HTERT RPE-1 (cell line): ENCODE data around the gene PPIE.

Experiments
- in situ Hi-C: fragments of 300-500 bp; cut with MboI; formaldehyde crosslinking; loops from 4 replicates; pipeline ENCODE4 v1.14.3; 2020; ENCODE audit warnings: low sequenced_read_pairs

Gene PPIE

DNA sequence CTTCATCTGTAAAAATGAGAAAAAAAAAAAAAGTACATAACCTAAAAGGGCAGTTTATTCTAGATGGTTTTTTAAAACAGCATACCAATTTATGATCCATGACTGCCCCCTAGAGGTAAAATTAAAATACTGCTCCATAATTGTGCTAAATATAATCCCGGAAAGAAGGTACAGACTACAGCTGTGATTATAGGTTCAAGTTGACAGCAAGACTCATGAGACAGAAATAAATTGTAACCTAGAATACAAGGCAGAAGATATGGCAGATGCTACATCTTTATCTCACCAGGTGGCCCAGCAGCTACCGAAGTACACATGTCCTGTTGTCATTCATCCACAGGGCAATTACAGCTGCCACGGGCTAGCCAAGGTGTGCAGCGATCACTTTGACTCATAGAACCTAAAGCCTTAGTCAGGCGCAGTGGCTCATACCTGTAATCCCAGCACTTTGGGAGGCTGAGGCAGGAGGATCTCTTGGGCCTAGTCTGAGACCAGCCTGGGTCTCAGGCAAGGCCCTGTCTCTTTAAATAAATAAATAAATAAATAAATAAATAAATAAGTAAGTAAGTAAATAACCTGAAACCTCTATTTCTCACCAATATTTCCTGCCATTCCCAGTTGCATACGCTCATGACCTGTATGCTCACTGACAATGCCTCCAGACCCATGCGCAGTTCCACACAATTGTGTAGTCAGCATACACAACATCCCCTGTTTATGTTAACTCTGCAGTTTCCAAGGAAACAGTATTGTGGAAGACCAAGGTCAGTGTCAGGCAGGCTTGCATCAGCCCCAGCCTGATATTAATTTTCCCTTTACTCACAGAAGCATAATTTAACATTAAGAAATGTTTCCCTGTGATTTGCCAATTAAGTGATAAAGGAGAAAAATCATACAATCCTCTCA is 18.3 kb upstream of the PPIE start:
- in situ Hi-C loops = no loop called here

DNA sequence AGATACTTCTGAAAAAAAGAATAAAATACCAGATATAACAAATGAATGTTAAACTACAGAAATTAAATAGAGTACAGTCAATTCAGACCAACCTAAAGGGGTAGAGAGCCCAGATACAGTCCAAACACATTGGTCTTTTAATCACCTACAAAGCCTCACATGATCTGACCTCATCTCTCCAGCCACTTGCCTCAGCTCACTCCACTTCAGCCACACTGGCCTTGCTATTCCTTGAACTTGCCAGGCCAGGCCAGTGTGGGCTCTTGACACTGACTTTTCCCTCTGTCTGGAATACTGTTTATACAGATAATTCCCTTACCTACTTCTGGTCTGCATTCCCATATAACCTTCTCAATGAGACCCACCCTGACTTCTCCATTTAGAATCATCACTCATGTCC is 17.0 kb upstream of the PPIE start:
- in situ Hi-C loops = no loop called here

DNA sequence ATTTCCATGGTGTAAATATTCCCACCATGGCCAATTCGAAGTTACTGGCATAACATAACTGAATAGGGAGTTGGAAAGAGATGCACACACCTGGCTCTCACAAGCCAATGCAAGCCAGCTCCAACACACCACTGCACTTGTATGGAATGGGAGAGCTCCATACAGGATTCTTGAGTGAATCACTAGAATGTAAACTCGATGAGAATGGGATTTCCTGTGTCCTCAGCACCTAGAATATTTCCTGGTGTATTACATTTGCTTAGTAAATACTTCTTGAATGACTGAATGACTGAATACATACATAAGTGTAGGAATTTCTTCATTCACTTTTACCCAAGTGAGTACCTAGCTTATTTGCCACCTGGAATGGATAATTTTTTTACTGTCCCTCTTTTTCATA is 16.2 kb upstream of the PPIE start:
- in situ Hi-C loops = no loop called here

DNA sequence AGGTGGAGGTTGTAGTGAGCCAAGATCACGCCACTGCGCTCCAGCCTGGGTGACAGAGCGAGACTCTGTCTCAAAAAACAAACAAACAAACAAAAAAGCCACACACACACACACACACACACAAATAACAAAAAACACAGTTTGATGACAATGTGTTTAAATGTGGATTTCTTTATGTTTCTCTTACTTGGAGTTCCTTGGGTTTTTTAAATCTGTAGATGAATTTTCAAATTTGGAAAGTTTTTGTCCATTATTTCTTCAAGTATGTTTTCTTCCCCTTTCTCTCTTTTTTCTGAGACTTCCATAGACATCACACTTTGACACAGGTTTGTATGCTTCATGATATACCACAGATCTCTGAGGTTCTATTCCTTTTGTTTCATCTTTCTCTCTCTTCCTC is 12.1 kb upstream of the PPIE start:
- in situ Hi-C loops = no loop called here

DNA sequence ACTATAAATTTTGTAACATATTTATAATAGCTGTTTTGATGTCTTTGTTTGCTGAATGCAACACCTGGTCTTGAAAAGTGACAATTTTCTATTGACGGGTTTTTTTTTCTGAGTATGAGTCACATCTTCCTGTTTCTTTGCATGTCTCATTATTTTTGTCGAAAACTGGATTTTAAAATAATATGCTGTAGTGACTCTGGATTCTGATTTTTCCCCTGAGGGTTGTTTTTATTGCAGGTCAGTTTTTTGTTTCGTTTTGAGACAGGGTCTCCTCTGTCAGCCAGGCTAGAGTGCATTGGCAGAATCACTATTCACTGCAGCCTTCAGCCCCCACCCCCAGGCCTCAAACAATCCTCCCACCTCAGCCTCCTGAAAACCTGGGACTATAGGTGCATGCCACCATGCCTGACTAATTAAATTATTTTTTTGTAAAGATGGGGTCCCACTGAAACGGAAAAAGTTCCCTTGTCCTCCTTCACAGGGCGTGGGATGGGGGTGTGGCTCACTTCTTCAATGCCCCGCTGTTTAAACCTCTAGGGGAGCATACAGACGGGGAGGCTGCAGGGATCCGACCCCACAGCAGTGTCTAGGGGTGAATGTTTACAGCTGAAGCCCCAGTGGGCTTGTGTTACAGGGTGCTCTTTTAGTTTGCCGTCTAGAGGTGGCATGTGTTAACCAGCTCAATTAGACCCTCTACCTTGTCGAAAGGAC is 11.3 kb upstream of the PPIE start:
- in situ Hi-C loops = no loop called here

DNA sequence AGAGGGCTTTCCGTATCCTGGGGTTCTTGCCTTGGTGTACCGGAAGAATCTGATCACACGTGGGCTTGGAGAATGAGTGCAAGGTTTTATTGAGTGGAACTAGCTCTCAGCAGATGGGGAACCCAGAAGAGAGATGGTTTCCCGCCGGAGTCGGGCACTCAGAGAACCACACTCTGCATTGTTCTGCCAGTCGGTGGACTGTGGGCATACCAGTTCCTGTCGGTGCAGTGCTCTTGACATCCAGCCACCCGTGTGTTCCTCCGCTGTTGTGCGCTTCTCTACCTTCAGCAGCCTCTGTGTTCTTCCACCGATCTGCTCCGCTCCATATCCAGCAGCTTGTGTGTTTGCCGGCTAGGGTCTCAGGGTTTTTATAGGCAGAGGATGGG is 10.8 kb upstream of the PPIE start:
- in situ Hi-C loops = no loop called here

DNA sequence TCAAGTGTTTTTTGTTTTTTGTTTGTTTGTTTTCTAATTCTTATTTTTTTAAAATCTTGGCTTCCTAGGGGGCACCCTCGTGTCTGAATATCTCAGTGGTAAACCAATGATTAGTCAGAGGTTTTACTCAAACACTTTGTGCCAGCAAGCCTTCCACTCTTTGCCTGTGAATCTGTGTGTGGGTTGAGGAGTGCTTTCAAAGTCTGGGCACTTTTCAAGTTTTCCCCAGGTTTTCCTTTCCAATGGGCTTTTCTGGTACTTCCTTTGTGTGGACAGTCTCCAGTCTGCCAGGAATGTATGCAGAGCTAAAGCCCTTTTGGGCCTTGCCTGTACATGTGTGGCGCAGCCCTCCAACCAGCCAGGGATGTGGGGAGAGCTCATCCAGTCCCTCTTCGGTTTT is 9.7 kb upstream of the PPIE start:
- in situ Hi-C loops = no loop called here

DNA sequence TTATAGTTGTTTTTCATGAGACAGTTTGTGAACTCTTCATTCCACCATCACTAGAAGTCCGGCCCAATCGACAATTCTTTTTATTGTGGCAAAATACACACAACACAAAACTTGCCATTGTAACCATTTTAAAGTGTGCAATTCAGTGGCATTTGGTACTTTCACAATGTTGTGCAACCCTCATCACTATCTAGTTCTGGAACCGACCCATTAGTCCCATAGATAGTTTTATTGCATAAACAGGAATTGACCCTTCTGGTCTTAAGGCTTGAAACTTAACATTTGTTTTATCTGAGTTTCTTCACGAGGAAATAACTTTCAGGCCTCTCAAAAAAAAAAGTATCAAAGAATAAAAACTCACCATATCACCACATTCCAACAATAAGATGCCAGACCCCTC is 8.8 kb upstream of the PPIE start:
- in situ Hi-C loops = no loop called here

DNA sequence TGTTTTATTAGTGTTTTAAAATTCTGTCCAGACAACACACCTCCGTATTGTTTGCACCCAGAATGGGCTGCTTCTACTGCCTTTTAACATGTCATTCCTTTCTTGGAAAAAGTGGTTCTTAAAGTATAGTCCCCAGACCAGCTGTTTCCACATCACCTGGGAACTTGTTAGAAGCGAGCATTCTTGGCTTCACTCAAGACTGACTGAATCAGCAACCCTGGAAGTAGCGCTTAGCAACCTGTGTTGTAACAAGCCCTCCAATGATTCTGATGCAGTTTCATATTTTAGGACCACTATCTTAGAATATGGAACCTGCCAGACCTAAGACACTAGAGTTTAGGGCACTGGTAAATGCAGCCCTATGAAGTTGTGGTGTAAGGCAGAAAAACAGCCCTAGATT is 6.0 kb upstream of the PPIE start:
- in situ Hi-C loops = no loop called here

DNA sequence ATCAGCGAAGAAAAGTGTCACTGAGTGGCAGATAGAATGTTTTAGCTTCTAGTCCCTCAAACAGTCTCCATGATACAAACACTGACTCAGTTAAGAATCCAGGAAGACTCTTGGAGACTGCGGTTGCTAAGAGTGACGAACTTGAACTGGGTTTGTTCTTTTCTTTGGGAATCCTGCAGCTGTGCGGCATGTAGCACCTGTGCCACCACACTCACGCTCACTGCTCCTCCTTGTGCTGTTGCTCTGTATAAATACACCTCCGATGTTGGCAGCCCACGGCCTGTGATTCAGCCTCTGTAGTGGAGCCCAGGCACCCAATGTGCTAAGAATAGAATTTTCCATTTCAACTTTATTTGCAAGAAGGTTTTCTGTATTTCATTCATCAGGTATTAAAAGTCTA is 5.5 kb upstream of the PPIE start:
- in situ Hi-C loops = no loop called here

DNA sequence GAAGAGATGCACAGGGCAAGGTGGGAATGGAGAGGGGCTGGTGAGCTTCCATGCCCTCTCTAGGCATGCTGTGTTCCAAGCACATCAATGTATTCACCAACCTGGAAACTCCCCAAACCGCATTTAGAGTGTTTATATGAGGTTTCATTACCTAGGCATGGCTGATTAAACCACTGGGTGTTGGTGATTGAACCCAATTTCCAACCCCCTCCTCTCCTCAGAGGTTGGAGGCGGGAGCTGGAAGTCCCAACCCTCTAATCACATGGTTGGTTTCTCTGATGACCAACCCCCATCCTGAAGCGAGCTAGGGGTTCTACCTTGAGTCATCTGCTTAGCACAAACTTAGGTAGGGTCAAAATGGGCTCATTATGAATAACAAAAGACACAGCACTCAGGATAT is 3.0 kb upstream of the PPIE start:
- in situ Hi-C loops = no loop called here

DNA sequence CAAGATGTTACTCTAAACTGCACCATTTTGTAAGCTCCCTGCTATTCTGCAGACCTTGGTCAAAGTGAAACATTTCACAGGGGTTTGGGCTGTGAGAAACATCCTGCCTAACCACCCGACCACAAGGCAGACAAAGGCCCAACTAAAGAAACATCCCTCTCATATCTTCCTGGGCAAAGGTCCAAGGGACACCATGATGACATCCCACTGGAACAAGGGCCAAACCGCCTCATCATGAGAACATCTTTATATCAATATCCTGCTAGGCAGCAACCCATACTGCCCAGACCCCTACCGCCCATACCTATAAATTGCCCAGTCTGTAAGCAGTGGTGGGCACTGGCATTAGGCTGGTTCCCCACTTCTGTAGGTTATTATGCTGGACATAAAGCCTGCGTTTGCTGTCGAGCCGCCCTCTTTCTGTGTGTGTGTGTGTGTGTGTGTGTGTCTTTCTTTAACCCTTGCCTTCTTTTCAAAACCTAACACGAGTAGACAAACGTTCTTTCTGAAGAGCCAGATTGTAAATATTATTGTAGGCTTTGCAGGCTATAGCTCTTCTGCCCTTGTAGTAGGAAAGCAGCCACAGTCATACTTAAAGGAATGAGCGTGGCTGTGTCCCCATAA is 1.0 kb upstream of the PPIE start:
- in situ Hi-C loops = no loop called here

DNA sequence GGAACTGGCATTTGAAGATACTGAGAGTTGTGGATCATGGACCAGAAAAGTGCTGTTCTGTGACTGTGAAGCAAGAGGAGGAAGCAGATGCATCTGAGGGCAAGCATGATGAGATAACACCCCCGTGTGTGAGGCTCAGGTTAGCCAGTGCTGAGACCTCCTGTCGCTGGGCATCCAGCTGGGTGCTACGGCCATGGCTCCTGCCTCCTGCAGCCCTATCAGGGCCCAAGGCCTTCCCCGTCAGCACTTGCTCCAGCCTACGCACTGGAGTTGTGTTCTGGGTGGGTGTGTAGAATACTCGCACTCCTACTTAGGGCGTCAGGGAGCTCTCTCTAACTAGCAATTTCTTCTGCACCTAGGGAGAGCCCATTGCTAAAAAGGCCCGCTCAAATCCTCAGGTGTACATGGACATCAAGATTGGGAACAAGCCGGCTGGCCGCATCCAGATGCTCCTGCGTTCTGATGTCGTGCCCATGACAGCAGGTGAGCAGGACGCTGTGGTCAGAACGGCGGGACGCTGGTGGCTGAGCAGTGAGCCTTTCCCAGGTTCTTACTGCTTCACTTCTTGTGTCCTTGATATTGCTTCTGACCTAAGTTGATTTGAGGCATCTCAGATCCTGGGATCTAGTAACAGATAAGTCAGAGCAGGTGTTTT is 6.5 kb downstream of the PPIE start:
- in situ Hi-C loops = no loop called here

DNA sequence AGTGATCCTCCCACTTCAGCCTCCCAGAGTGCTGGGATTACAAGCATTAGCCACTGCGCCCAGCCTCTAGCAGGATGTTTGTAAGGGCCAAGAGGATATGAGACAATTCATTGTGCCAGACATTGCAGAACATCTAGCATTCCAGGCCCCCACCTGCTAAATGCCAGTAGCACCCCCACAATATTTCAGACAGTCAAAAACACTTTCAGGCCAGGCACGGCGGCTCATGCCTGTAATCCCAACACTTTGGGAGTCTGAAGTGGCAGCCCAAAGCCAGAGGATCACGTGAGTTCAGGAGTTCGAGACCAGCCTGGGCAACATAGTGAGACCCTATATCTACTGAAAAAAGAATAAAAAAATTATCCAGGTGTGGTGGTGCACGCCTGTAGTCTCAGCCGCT is 12.9 kb downstream of the PPIE start:
- in situ Hi-C loops = no loop called here

DNA sequence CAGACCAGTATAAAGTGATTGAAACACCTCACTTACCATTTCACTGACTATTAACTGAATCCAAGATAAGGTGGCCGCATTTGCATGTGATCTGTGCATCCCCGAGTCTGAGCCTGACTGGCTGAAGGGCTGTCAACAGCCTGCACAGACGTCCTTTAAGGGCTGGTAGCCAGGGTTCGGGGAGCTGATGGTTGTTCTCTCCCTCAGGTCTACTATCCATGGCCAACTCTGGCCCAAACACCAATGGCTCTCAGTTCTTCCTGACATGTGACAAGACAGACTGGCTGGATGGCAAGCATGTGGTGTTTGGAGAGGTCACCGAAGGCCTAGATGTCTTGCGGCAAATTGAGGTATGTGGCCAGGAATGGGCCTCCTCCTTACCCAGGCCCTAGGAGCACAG is 14.0 kb downstream of the PPIE start:
- in situ Hi-C loops = no loop called here

DNA sequence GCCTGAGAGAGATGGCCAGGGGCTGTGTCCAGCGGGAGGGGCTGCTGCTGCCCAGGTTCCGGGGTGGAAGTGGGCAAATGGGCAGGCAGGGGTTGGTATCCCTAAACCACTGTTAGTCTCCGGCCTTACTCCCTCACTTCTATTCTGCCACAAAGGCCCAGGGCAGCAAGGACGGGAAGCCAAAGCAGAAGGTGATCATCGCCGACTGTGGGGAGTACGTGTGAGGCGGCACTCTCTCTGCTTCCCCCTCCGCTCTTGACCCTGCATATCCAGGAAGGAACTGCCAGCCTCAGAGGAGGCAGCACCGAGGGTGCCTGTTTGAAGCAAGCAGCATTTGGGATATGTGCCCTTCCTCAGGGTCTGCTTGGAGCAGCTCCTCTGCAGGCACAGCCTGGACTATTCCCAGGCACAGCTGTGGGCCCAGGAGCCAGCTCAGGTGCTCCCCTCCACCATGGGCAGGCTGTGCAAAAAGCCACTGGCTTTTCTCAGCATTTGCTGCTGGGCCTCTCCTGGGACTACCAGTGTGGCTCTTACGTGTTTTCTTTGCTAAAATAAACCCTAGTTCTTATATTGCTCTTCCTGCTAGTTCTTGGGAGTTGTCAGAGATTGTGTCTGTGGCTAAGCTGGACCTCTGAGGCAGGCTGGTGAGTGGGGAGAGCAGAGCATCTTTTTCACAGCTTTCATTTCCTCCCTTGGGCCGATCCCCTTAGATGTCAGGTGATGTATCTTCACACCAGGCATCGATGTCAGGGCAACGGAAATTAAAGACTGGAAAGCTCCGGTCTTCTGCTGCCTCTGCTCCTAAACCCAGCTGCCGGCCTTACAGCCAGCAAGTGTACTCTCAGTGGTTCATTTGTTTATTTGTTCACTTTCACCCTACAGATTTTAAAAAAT is 14.7 kb downstream of the PPIE start:
- in situ Hi-C loops = no loop called here

DNA sequence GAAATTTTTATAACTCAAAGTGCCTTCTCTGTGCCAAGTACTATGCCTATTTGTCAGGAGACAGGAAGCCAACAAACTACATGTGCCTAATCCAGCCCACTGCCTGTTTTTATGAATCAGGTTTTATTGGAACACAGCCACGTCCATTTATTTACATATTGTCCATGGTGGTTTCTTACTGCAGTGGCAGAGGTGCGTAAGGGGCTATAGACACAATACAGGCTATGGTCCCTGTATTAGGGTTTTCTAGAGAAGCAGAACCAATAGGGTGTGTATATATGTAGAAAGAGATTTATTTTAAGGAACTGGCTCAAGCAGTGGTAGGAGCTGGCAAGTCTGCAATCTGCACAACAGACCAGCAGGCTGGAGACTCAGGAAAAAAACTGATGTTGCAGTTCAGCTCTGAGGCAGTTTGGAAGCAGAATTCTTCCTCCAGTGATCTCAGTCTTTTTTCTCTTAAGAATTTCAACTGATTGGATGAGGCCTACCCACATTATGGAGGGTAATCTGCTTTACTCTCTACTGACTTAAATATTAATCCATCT is 15.4 kb downstream of the PPIE start:
- in situ Hi-C loops = no loop called here

DNA sequence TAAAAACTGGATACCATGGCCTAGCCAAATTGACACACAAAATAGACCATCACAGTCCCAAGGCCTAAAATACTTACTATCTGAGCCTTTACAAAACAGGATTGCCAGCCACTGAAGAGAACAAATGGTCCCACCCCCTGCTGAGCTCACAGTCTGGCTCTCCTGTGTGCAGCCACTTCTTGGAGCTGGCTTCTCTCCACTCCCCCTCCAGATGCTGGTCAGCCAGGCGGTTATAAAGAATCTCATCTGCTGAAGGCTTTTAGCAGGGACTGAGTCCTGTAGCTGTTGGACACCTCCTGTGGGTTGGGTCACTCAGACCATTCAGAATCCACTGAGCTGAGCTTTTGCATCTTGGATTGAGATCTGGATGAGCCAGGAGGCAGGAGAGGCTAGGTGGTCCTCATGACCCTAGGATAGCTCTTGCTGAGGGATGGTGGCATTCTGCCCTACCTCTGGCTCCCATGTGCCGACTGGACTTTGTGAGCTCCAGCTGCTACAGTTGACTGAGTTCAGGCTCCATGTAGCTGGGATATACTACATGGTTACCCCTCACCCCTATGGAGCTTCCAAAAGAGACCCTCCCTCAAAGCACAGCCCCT is 16.3 kb downstream of the PPIE start:
- in situ Hi-C loops = no loop called here

DNA sequence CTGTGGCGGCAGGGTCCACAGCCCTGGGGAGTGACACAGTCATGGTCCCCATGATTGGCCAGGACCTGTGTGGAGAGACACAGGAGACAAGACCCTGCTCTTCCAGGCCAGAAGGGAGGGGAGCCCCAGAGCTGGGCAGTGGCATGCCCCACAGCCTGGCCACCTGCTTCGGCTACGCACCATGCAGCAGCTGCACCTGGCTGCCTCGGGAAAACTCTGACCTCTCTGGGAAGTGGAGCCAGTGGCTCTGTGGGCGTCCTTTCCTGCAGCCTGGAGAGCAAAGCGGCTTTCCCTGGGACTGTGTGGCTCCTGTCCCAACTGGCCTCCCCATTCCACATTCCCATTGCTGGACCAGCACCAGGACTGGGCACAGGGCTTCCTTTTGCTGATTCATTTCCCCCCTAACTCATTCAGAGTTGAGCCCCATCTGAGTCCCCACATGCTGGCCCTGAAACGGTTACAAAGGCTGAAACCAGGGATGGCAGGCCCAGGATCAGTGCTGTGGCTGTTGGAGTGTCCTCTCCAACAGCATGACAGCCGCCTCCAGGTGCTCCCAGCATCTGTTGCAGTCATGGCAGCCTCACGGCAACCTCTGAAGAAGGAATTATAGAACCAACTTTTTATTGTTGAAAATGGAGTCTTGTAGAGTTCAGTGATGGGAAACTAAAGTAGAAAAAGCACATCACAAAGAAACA is 17.4 kb downstream of the PPIE start:
- in situ Hi-C loops = no loop called here
